ENCODE measurements around the gene ZBTB43.

DNA sequence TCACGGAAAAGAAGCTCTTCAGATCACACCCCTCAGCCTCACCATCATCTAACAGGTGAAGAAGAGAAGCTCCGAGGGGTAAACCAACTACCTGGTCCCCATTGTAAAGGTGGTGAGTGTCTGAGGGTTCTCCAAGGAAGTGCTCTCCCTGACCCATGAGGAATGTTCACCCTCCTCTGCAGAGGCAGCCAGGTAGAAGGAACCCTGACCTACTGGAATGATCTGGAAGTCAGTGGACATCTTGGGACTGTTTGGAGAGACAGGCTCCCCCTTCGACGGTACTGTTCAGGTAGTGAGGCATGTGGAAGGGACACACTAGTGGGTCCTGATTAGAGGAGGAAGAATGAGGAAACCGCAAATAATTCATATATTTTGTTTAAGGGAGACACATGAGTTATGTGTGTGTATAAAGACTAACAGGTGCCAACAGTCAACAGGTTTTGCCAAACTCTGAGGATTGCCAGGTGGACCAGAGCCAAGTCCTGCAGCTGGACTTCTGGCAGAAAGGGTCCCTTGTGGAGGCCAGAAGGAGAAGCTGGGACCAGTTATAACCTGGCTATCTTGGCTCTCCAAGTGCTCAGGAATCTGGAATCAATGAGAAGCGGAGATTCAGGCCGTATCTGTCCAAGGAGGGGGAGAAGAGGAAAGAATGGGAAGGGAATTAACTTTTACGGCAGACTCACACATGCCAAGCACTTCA is 52.6 kb downstream of the ZBTB43 start:
- TF ChIP-seq CTCF (conservative IDR thresholded peaks at IDR 0.05; ENCODE audit: low read length) (no peak), EZH2phosphoT487 (IDR thresholded peaks at IDR 0.05; ENCODE audit: borderline replicate concordance, low read depth, low read length) (no peak)

Measured in OCI-LY7 (cell line).